ENCODE results near the gene STK16. TPM values are rescaled to one million over a fixed set of nuclear protein-coding genes. Genes with fewer than 3 reads are reported as not detected.
"Not testable (repeated sequence)": the region's sequence is repeated elsewhere in the genome, so short reads cannot be mapped to it uniquely, and the experiment has no call there.

Gene STK16
- polyA plus RNA-seq, 4 donors: 37.9 to 44.0 (median 41.0) TPM

DNA sequence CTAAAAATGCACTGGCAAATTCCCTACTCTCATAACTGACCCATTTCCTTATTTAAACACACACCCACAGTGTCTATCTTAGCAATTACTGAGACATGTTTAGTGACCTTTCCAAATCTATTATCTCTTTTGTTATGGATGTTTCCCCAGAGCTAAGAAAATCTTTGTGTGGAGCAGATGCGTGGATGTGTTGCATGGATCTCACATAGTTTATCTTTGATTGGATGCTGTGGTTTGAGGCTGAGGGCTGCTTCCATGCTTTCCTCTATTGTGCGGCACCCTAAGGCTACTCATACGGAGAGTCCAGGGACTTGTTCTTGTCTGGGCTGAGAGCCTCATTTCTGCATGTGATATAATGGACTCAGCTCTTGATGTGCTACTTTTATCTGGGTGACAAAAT is 10.9 kb upstream of the STK16 start:
- no peak for DNase-seq (ENCODE audit: low read depth in 4 of 4, low spot score in 2 of 4)

DNA sequence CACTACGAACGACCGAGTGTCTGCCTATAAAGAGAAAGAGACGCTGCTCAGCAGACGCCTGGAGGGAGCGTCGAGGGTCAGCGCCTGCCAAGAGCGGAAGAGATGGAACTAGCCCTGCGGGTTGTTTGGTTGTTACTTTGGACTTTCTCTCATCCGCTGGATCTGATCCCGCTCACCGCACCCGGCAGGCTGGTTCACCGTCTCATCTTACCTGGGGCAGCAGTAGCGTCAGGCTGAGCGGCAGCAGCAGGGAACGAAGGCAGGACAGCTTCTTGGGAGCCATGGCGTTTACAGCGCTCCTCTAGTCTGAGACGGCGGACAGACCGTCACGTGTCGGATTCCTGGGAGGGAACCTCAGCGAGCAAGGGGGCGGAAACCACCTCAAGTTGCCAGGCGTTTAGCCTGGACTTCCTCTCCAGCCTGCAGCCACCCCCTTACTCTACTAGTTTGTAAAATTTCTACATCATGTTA is 2.0 kb upstream of the STK16 start:
- no peak for DNase-seq (ENCODE audit: low read depth in 4 of 4, low spot score in 2 of 4)

DNA sequence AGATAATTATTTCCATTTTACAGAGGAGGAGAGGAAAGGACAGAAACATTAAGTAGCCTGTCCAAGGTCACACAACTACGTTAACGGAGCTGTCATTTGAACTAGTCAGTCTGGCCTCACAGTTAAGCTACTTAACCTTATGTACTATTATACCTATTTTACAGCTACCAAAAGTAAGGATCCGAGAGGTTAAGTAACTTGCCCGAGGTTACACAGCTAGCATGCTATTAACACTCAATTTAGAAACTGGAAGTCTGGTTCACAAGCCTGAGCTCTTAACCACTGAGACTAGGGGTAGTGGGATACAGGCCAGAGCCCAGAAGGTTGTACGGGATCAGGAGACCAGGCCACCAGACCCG is 511 bp upstream of the STK16 start:
- DNase-seq (ENCODE audit: low read depth in 4 of 4, low spot score in 2 of 4): no peak

DNA sequence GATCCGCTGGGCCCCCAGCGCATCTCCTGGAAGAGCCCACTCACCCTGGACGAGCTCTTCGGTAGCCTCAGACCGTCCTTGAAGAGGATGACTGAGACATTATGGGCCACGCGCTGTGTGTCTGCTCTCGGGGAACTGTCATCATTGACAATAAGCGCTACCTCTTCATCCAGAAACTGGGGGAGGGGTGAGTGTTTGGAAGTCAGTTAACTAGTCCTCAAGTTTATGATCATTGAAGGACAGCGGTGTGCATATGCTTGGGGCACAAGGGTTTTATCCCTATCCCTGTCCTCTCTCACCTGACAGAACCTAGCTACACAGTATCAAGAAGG is 586 bp downstream of the STK16 start:
- no peak for DNase-seq (ENCODE audit: low read depth in 4 of 4, low spot score in 2 of 4)

DNA sequence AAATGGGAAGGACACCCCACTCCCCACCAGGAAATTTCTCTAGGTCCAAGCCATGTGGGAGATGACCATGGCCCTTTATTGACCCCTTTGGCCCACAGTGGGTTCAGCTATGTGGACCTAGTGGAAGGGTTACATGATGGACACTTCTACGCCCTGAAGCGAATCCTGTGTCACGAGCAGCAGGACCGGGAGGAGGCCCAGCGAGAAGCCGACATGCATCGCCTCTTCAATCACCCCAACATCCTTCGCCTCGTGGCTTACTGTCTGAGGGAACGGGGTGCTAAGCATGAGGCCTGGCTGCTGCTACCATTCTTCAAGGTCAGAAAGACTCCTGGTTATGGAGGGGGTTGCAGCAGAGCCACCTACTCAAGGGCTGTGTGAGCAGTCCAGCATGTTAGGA is 1.3 kb downstream of the STK16 start:
- no peak for DNase-seq (ENCODE audit: low read depth in 4 of 4, low spot score in 2 of 4)

DNA sequence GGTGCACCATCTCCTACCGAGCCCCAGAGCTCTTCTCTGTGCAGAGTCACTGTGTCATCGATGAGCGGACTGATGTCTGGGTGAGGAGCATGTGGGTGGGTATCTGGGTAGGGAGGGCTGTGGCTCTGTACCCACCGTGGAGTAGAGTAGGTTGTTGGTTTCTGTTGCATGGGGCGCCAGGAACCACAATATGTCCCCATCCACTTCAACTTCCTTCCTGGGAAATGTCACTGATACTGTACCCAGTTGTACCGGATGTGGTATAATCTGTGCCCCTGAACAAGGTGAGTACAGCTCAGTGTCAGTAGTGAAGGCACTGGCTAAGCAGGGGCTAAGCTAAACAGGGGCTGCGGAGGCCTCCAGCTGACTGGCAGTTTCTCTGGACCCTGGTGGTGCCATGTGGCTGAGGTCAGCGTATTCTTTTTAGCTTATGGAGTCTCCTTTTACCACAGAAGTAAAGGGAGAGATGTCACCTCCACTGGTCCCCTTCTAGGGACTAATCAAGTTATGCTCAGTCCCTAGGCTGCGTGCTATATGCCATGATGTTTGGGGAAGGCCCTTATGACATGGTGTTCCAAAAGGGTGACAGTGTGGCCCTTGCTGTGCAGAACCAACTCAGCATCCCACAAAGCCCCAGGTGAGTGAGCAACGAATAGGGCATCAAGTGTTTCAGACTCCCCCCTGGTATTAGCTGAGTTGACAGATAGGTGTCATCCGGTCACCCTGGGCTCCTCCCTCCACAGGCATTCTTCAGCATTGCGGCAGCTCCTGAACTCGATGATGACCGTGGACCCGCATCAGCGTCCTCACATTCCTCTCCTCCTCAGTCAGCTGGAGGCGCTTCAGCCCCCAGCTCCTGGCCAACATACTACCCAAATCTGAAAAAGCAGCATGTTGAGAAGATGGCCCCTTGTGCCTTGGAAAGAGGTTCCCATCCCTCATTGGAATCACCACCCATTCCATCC is 2.7 kb downstream of the STK16 start:
- no peak for DNase-seq (ENCODE audit: low read depth in 4 of 4, low spot score in 2 of 4)

DNA sequence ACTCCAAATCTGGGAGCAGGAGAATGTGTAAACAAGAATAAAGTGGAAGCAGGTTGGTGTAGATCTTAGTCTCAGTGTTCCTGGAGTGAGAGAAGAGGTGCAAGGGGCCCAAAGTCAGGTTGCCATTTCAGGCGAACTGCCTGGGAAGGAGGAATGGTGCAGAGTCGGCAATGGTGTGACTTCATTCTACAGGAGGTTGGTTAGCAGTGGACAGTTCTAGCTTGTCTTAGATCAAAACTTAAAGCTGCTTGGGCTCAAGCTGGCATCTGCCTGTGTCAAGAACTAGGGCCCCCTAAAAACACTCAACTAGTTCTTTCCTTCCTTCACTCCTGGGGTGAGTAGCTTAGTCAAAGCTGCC is 3.5 kb downstream of the STK16 start:
- DNase-seq (ENCODE audit: low read depth in 4 of 4, low spot score in 2 of 4): no peak

DNA sequence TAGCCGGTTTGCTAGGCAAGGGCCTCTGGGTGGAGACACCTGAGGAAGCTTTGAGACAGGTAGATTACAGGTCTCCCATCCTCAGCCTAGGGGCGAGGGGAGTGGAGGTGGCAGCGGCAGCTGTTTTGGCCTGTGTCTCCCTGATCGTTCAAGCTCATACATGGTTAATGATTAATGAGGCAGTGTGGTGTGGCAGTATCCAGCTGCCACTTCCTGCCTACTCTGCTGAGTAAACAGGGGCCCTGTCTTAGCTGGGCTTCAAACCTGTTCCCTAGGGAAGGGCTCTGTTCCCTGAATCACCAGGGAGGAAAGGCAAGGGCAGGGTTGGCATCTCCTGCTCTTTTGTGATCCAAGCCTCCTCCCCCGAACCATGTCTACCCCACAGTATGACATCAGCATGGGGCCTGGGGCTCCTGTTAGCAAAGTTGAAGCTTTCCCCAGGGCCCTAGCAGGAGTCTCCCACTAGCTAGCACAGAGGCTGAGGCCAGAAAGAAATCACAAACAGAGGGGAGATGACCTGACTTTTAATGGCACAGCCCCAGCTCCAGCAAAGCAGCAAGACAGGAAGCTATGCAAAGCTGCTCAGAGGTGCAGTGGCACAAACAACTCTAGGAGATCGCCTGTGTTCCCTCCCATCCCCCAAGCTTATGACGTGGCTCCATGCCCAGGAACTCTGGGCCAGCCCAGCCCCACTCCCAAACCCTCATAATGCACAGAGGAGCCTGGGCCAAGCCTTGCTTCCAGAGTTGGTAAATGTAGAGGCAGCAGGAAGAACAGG is 4.1 kb downstream of the STK16 start:
- peak in 1 of 4 donors; percentile 29 for DNase-seq (ENCODE audit: low read depth in 4 of 4, low spot score in 2 of 4)

DNA sequence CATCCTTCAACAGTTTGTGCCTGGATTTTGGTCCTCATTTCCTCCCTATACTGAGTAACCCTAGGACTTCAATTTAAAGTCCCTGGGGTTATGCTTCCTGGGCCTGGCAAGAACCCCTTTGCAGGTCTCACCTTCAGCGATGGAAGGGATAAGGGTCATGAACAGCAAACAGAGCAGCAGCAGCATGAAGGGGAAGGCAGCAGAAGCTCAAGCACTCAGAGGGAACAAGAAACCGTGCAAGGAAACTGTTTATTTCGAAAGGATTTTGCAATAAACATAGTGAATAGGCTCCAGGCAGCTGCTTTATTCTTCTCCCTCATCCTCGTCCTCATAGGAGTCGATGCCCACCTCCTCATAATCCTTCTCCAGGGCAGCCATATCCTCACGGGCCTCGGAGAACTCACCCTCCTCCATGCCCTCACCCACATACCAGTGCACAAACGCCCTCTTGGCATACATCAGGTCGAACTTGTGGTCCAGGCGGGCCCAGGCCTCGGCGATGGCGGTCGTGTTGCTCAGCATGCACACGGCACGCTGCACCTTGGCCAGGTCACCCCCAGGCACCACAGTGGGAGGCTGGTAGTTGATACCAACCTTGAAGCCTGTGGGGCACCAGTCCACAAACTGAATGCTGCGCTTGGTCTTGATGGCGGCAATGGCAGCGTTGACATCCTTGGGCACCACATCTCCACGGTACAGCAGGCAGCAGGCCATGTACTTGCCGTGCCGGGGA is 4.9 kb downstream of the STK16 start:
- DNase-seq (ENCODE audit: low read depth in 4 of 4, low spot score in 2 of 4): no peak

DNA sequence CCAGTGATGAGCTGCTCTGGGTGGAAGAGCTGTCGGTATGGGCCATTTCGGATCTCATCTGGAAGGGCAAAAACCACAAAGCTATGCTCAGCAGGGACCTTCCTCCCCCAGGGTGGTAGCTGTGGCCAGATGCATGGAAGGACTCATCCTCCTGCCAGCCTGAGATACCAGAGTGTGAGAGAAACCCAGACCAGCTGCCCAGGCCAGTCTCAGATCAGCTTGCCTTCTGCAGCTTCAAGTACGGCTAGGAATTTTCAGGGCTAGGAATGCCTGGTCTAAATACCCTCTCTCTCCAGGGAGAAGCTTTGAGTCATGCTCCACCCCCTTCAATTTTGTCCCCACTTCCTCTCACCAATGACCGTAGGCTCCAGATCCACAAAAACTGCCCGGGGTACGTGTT is 6.4 kb downstream of the STK16 start:
- no peak for DNase-seq (ENCODE audit: low read depth in 4 of 4, low spot score in 2 of 4)

DNA sequence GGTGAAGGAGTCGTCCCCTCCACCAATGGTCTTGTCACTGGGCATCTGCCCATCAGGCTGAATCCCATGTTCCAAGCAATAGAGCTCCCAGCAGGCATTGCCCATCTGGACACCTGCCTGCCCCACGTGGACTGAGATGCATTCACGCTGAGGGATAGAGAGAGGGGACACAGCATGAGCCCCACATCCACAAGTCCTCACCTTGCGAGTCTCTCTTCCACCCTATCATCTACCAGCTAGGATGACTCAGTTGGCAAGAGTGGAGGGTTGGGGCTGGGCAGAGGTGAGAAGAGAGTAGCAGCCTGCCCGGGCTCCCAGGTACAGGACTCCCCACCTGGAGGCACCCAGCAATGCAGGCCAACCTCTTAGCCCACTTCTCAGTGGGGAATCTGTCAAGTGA is 6.8 kb downstream of the STK16 start:
- DNase-seq (ENCODE audit: low read depth in 4 of 4, low spot score in 2 of 4): no peak

DNA sequence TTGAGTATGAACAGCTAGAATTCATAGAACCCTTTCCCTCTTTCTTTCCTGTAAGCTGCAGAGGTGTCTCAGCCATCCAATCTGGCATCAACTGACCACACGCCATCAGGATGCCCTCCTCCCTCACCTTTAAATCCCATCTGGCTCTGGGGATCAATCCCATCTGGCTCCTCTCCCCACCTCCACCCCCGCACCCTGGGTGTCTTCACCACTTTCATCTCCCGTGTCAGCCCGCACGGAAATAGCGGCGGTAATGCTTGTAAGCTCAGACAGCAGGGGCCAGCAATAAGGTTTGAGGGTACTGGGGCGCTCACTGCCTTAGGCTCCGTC is 7.3 kb downstream of the STK16 start:
- no peak for DNase-seq (ENCODE audit: low read depth in 4 of 4, low spot score in 2 of 4)

DNA sequence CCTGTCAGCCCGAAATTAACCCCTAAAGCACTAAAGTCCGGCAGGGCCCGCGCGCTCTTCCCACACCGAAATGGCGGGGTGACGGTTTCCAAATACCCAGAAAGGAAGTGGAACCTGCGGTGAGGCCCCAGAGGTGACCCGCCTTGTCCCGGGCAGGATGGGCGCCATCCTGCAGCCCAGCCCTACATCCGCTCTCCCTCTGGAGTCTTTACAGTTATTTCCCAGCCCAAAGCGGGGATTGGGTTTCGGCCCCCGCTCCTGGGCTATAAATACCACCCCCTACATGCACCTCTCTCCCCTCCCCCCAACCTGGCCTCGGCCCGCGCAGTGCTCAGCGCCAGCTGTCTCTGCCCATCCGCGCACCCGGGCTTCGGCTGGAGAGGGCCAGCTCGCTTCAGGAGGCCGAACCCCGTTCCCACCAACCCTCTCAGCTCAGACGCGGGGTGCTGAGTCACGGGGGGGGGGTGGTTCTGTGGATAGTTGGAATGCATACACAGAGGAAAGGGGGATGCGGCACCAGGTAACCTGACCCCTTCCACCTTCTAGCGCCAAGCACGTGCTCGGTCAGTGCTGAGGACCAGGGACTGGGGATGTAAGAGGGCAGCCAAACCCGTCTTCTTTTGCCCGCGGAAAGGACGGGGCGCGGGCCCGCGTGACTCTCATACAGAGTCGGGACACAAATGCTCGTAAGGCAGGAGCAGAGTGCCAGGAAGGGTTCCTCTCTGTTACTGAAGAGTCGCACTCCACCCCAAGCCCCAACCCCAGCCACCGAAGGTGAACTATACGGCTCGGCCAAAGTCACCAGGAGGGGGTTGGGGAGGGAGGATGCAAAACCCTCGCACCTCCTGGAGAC is 7.8 kb downstream of the STK16 start, which contains the start of gene TUBA4B:
TSS of gene TUBA4B (plus strand) at position 344 of the 853 bp plus-strand sequence. CDS start at position 509, 165 bp downstream.
- DNase-seq (ENCODE audit: low read depth in 4 of 4, low spot score in 2 of 4): no peak

DNA sequence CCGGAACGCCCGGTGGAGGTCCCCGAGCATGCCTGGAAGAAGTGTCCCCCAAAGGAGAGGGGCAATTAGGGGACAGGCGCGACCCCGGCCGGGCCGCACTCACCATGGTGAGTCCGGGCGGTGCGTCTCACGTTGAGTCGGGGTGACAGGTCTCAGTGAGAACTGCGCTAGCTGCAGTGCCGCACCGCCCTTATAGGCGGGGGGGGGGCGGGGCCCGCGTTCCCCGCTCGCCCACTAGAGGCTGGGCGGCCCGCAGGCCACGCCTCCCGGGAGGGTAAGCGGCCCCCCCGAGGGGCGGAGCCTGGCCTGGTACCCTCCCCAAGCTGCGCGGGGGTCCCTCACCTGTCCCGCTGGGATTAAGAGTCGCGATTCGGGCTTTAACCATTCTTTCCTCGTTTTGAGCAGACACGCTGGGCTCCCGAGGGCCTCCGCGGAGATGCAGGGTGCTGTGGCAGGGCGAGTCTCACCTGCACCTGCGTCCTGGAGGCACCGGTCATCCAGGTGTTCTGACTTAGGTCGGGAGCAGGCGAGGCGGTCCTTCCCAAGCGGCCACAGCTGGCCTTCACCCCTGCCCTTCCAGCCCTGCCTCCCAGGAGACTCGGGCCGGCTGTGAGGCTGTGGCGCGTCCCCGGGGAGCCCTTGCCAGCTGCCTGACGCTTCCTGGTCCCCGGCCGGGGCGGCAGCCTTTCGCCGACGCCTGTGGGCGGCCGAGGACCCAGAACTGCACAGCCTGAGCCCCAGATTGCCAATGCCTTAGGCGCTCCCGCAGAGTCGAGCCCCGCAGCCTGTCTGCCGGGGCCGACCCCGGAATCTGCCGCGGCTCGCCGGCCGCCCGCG is 8.7 kb downstream of the STK16 start, which contains the start of gene TUBA4A:
TSS of gene TUBA4A (minus strand) at position 166 of the 837 bp plus-strand sequence. CDS start at position 106, 60 bp downstream.
- no peak for DNase-seq (ENCODE audit: low read depth in 4 of 4, low spot score in 2 of 4)

DNA sequence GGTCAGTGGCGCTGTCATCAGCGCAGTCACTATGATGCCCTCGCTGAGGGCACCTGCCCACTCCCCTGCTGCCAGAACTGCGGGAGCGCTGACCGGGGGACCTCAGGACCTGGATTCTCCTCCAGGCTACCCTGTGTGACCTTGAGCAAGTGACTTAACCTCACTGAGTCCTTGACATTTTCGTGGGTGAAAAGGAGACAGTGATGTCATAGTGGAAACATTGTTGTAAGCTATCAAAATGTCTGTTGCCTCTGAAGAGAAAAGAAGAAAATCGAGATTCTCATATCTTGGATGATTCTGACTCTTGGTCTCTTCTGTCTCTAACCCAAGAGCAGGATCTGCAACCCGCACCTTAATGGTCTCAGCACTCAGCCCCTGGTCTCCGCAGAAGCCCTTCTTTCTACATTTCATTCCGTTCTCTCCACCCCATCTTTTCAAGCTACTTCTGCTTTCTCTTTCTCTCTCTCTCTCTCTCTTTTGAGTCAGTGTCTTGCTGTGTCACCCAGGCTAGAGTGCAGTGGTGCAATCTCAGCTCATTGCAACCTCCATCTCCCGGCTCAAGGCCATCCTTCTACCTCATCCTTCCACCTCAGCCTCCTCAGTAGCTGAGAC is 9.4 kb downstream of the STK16 start:
- no peak for DNase-seq (ENCODE audit: low read depth in 4 of 4, low spot score in 2 of 4)

DNA sequence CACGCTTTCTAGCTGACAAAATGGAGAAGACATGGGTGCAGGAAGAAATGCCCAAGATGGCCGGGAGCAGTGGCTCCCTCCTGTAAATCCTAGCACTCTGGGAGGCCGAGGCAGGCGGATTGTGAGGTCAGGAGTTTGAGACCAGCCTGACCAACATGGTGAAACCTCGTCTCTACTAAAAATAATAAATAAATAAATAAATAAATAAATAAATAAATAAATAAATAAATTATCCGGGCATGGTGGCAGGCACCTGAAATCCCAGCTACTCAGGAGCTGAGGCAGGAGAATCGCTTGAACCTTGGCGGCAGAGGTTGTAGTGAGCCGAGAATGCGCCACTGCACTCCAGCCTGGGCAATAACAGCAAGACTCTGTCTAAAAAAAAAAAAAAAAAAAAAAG is 13.7 kb downstream of the STK16 start:
- not testable (repeated sequence) for DNase-seq (ENCODE audit: low read depth in 4 of 4, low spot score in 2 of 4)

DNA sequence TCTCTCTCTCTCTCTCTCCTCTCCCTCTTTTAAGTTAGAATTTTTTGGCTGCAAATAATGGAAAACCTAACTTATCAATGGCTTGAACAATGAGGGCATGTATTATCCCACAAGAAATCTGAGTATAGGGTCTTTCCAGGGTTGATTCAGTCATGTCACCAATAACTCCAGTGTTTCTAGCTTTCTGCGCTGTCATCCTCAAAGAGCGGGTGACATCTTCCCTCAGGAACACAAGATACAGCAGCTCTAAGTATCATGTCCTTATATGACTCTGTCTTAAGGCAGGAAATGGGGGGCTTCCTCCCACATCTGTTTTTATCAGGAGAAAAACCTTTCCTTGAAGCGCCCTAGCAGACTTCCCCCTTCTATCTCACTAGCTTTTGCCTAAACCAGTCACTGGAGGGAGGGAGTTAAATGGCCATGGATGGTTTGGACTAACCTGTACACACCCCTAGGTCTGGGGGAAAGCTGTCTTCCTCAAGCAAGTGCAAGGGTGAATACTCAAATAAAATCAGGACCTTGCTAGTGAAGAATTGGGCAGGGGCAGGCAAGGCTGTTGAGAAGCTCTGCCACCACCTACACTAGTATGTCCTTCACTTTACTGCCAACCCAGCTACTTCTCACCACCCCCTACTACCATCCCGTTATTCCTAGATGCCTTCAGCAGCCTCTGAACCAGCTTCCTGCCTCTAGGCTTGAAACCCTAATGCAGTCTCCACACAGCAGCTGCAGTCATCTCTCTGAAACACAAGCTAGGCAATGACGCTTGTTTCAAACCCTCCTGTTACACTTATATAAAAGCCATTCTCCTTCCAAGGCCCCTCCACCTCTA is 16.0 kb downstream of the STK16 start:
- no peak for DNase-seq (ENCODE audit: low read depth in 4 of 4, low spot score in 2 of 4)

DNA sequence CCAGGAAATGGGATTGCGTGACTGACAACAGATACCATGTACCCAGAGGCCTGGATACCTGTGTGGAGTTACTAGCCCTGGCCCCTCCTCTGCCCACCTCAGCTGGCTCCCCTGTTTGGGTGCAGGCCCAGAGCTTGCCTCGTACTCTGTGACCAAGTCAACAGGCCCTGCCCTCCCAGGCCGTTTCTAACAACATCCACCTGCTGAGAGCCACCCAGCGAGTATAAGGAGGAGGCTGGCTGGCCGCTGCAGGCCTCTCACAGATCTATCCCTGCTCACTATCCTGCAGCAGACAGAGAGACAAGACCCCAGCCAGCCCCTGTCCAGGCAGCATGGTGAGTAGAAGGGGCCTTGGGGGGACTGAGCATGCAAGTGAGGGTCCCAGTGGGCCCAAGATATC is 21.0 kb downstream of the STK16 start:
- DNase-seq (ENCODE audit: low read depth in 4 of 4, low spot score in 2 of 4): no peak
